Breast epithelium (tissue), 3 donors: ENCODE results near the gene PLCB4.

Source experiments
- CTCF ChIP-seq, 3 donors: fragments of 450-650 bp; IDR thresholded peaks; one replicate each; pipeline ENCODE4 v1.5.1; 2016 to 2017; ENCODE audit warnings: antibody characterized with exemption in 3 of 3, mild to moderate bottlenecking in 3 of 3, moderate library complexity in 3 of 3
- POLR2AphosphoS5 ChIP-seq, 3 donors: sonication (generic); formaldehyde crosslinking; IDR thresholded peaks; one replicate each; pipeline ENCODE4 v1.6.1; 2017; ENCODE audit warnings: antibody characterized with exemption in 3 of 3

- TF ChIP-seq POLR2AphosphoS5 (IDR thresholded peaks at IDR 0.05) (no peak), CTCF (IDR thresholded peaks at IDR 0.05) (no peak)
Measured at GRCh38 chr20:9051508-9051907, 17.4 kb upstream of the PLCB4 start.
